ENCODE measurements around the gene DHRSX. TPM values are rescaled to one million over a fixed set of nuclear protein-coding genes. Genes with fewer than 3 reads are reported as not detected.
"Not testable (repeated sequence)": the region's sequence is repeated elsewhere in the genome, so short reads cannot be mapped to it uniquely, and the experiment has no call there.

Gene DHRSX
- total RNA-seq, 2 donors from 2014 or later: 19.9 to 21.9 TPM

GRCh38 chrX:2425286-2426071 is 75.3 kb downstream of the DHRSX start:
- DNase-seq (ENCODE audit: low spot score): no peak
- H3K36me3 ChIP-seq: peaks cover 20% of the 10 kb centered on the region

GRCh38 chrX:2424317-2424716 is 76.5 kb downstream of the DHRSX start:
- Histone ChIP-seq H3K4me1 (no peaks in the 10 kb centered on the region), H3K4me3 (no peak overlapping the region), H3K27ac (no peak overlapping the region), H3K9me3 (no peaks in the 10 kb centered on the region), H3K27me3 (no peaks in the 10 kb centered on the region), H3K36me3 (peaks cover 20% of the 10 kb centered on the region)
- no peak for TF ChIP-seq CTCF (IDR thresholded peaks at IDR 0.05)
- no peak for DNase-seq (ENCODE audit: low spot score)

More at GRCh38 chrX:2425286-2426071, 75.3 kb downstream of the DHRSX start:
- H3K27me3 ChIP-seq: no peaks in the 10 kb centered on the region
- H3K9me3 ChIP-seq: no peaks in the 10 kb centered on the region
- no peak overlapping the region for H3K27ac ChIP-seq
- H3K4me3 ChIP-seq: no peak overlapping the region
- TF ChIP-seq CTCF (IDR thresholded peaks at IDR 0.05): no peak
- no peaks in the 10 kb centered on the region for H3K4me1 ChIP-seq

GRCh38 chrX:2423899-2424298 is 76.9 kb downstream of the DHRSX start:
- Histone ChIP-seq H3K27me3 (no peaks in the 10 kb centered on the region), H3K4me1 (no peaks in the 10 kb centered on the region), H3K36me3 (peaks cover 20% of the 10 kb centered on the region), H3K9me3 (no peaks in the 10 kb centered on the region), H3K27ac (no peak overlapping the region), H3K4me3 (no peak overlapping the region)
- DNase-seq (ENCODE audit: low spot score): no peak
- TF ChIP-seq CTCF (IDR thresholded peaks at IDR 0.05): no peak

- Histone ChIP-seq H3K4me3 (no peak overlapping the region), H3K9me3 (no peaks in the 10 kb centered on the region), H3K4me1 (no peaks in the 10 kb centered on the region), H3K27me3 (no peaks in the 10 kb centered on the region), H3K36me3 (peaks cover 20% of the 10 kb centered on the region), H3K27ac (no peak overlapping the region)
- no peak for DNase-seq (ENCODE audit: low spot score)
- TF ChIP-seq CTCF (IDR thresholded peaks at IDR 0.05): no peak
These were observed 77.5 kb downstream of the DHRSX start for GRCh38 chrX:2423282-2423681.

GRCh38 chrX:2419418-2419817 is 81.4 kb downstream of the DHRSX start:
- peaks cover 14% of the 10 kb centered on the region for H3K36me3 ChIP-seq
- not testable (repeated sequence) for DNase-seq (ENCODE audit: low spot score); H3K4me1 ChIP-seq; H3K4me3 ChIP-seq; H3K9me3 ChIP-seq; H3K27me3 ChIP-seq; H3K27ac ChIP-seq

GRCh38 chrX:2418000-2418399 is 82.8 kb downstream of the DHRSX start:
- TF ChIP-seq CTCF (IDR thresholded peaks at IDR 0.05): no peak
- DNase-seq (ENCODE audit: low spot score): no peak
- Histone ChIP-seq H3K9me3 (no peaks in the 10 kb centered on the region), H3K27me3 (no peaks in the 10 kb centered on the region), H3K4me3 (no peak overlapping the region), H3K27ac (no peak overlapping the region), H3K4me1 (no peaks in the 10 kb centered on the region), H3K36me3 (peaks cover 5% of the 10 kb centered on the region)

All from right atrium auricular region (tissue), 2 donors.